WTC11 (cell line): Measurements from ENCODE around the gene HSPBAP1. TPM values are rescaled to one million over a fixed set of nuclear protein-coding genes. Genes with fewer than 3 reads are reported as not detected.

Experiments
- ATAC-seq: fragments of 200-7000 bp; cut with Tn5 transposase; 2 replicates; pipeline ENCODE4 v1.10.0; 2021; ENCODE audit warnings: mild to moderate bottlenecking, moderate library complexity
- CTCF ChIA-PET: fragments of 300-600 bp; sonication (Branson Sonifier 250); formaldehyde crosslinking; loops from one replicate; lab custom pipeline; 2021; ENCODE audit warnings: antibody characterized with exemption; lab: Charles Lee
- POLR2A ChIA-PET: fragments of 350-600 bp; sonication (Branson Sonifier 250); formaldehyde crosslinking; loops from one replicate; lab custom pipeline; 2021; ENCODE audit warnings: antibody characterized with exemption; lab: Charles Lee
- DNase-seq: peaks from one replicate; pipeline ENCODE4 v3.0.0; 2021; ENCODE audit warnings: low spot score
- H3K27ac Mint-ChIP-seq: 2 replicates; pipeline ENCODE4 v1.8.0; 2021; ENCODE audit warnings: mixed read lengths
- H3K27me3 Mint-ChIP-seq: 2 replicates; pipeline ENCODE4 v1.8.0; 2021; ENCODE audit warnings: low read depth, mild to moderate bottlenecking, moderate library complexity, mixed read lengths
- H3K36me3 Mint-ChIP-seq: 2 replicates; pipeline ENCODE4 v1.8.0; 2021; ENCODE audit warnings: mixed read lengths
- H3K4me1 Mint-ChIP-seq: 2 replicates; pipeline ENCODE4 v1.8.0; 2022; ENCODE audit warnings: mixed read lengths
- H3K4me3 Mint-ChIP-seq: 2 replicates; pipeline ENCODE4 v1.8.0; 2021; ENCODE audit warnings: mild to moderate bottlenecking, moderate library complexity, mixed read lengths
- H3K9me3 Mint-ChIP-seq: 2 replicates; pipeline ENCODE4 v1.8.0; 2021; ENCODE audit warnings: mixed read lengths
- FOXP1 ChIP-seq: sonication (generic); formaldehyde crosslinking; IDR thresholded peaks from 2 replicates; pipeline ENCODE4 v1.8.0; 2022; ENCODE audit warnings: missing genetic modification reagents, mild to moderate bottlenecking, moderate library complexity, borderline replicate concordance
- NFATC4 ChIP-seq: fragments of 250-450 bp; sonication (Bioruptor Pico); IDR thresholded peaks from 2 replicates; pipeline ENCODE4 v1.9.0; 2021; ENCODE audit warnings: mild to moderate bottlenecking
- NR2C2 ChIP-seq: sonication (generic); formaldehyde crosslinking; IDR thresholded peaks from 2 replicates; pipeline ENCODE4 v1.8.0; 2022; ENCODE audit warnings: mild to moderate bottlenecking, missing genetic modification reagents
- SMAD4 ChIP-seq: sonication (generic); formaldehyde crosslinking; IDR thresholded peaks from 2 replicates; pipeline ENCODE4 v1.8.0; 2022; ENCODE audit warnings: mild to moderate bottlenecking, missing genetic modification reagents
- TP53 ChIP-seq: sonication (generic); formaldehyde crosslinking; IDR thresholded peaks from 2 replicates; pipeline ENCODE4 v1.8.1; 2023; ENCODE audit warnings: mild to moderate bottlenecking, missing genetic modification reagents
- ZNF121 ChIP-seq: sonication (generic); formaldehyde crosslinking; IDR thresholded peaks from 2 replicates; pipeline ENCODE4 v1.8.0; 2023; ENCODE audit warnings: missing genetic modification reagents
- total RNA-seq: library from RNA; stranded (reverse); gene quantifications from 3 replicates; pipeline ENCODE4 v1.2.3, GENCODE V29; 2021
- TF ChIP-seq, protein P1 (sequence below): fragments of 250-450 bp; sonication (Bioruptor Pico); IDR thresholded peaks from 2 replicates; pipeline ENCODE4 v1.9.0; 2021; ENCODE audit warnings: mild to moderate bottlenecking, borderline replicate concordance
- TF ChIP-seq, protein P2 (sequence below): sonication (generic); formaldehyde crosslinking; IDR thresholded peaks from 2 replicates; pipeline ENCODE4 v1.8.0; 2022; ENCODE audit warnings: mild to moderate bottlenecking, missing genetic modification reagents
- TF ChIP-seq, protein P3 (sequence below): fragments of 250-450 bp; sonication (Bioruptor Pico); IDR thresholded peaks from 2 replicates; pipeline ENCODE4 v1.8.0; 2021; ENCODE audit warnings: mild to moderate bottlenecking
- TF ChIP-seq, protein P4 (sequence below): sonication (generic); formaldehyde crosslinking; IDR thresholded peaks from 2 replicates; pipeline ENCODE4 v1.8.0; 2023; ENCODE audit warnings: missing genetic modification reagents, mild to moderate bottlenecking, borderline replicate concordance
- TF ChIP-seq, protein P5 (sequence below): fragments of 250-450 bp; sonication (Bioruptor Pico); IDR thresholded peaks from 2 replicates; pipeline ENCODE4 v1.9.0; 2021; ENCODE audit warnings: moderate library complexity, mild to moderate bottlenecking, inconsistent platforms, borderline replicate concordance
- TF ChIP-seq, protein P6 (sequence below): fragments of 250-450 bp; sonication (Bioruptor Pico); IDR thresholded peaks from 2 replicates; pipeline ENCODE4 v1.9.0; 2021; ENCODE audit warnings: mild to moderate bottlenecking

HSPBAP1 gene
- total RNA-seq, 1 experiment from 2014 or later: 9.1 TPM

DNA sequence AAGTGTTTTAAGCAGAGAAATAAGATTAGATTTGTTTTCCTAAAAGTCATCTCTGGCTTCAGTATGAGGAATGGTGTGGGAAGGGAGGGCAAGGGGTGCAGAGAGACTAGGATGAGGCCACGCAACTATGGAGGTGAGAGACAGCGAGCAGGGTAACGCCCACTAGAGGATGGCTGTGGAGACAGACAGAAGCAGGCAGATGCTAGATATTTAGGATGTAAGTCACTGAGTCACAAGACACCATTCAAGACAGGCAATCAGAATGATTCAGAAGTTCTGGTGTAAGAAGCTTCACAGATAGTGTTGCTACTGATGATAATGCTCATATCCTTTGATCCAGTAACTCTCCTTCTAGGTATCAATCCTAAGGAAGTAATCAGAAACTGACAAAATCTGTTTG lies 19.1 kb downstream of the HSPBAP1 start (continued):
- TF ChIP-seq, protein P1, sequence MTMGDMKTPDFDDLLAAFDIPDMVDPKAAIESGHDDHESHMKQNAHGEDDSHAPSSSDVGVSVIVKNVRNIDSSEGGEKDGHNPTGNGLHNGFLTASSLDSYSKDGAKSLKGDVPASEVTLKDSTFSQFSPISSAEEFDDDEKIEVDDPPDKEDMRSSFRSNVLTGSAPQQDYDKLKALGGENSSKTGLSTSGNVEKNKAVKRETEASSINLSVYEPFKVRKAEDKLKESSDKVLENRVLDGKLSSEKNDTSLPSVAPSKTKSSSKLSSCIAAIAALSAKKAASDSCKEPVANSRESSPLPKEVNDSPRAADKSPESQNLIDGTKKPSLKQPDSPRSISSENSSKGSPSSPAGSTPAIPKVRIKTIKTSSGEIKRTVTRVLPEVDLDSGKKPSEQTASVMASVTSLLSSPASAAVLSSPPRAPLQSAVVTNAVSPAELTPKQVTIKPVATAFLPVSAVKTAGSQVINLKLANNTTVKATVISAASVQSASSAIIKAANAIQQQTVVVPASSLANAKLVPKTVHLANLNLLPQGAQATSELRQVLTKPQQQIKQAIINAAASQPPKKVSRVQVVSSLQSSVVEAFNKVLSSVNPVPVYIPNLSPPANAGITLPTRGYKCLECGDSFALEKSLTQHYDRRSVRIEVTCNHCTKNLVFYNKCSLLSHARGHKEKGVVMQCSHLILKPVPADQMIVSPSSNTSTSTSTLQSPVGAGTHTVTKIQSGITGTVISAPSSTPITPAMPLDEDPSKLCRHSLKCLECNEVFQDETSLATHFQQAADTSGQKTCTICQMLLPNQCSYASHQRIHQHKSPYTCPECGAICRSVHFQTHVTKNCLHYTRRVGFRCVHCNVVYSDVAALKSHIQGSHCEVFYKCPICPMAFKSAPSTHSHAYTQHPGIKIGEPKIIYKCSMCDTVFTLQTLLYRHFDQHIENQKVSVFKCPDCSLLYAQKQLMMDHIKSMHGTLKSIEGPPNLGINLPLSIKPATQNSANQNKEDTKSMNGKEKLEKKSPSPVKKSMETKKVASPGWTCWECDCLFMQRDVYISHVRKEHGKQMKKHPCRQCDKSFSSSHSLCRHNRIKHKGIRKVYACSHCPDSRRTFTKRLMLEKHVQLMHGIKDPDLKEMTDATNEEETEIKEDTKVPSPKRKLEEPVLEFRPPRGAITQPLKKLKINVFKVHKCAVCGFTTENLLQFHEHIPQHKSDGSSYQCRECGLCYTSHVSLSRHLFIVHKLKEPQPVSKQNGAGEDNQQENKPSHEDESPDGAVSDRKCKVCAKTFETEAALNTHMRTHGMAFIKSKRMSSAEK (CRISPR knock-in tag): no peak
- TF ChIP-seq SMAD4 (CRISPR knock-in tag) (no peak), NFATC4 (no peak), FOXP1 (CRISPR knock-in tag) (no peak), ZNF121 (CRISPR knock-in tag) (no peak)
- TF ChIP-seq, protein P2, sequence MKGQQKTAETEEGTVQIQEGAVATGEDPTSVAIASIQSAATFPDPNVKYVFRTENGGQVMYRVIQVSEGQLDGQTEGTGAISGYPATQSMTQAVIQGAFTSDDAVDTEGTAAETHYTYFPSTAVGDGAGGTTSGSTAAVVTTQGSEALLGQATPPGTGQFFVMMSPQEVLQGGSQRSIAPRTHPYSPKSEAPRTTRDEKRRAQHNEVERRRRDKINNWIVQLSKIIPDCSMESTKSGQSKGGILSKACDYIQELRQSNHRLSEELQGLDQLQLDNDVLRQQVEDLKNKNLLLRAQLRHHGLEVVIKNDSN (CRISPR knock-in tag): no peak
- TF ChIP-seq, protein P3, sequence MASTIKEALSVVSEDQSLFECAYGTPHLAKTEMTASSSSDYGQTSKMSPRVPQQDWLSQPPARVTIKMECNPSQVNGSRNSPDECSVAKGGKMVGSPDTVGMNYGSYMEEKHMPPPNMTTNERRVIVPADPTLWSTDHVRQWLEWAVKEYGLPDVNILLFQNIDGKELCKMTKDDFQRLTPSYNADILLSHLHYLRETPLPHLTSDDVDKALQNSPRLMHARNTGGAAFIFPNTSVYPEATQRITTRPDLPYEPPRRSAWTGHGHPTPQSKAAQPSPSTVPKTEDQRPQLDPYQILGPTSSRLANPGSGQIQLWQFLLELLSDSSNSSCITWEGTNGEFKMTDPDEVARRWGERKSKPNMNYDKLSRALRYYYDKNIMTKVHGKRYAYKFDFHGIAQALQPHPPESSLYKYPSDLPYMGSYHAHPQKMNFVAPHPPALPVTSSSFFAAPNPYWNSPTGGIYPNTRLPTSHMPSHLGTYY: no peak
- TF ChIP-seq, protein P4, sequence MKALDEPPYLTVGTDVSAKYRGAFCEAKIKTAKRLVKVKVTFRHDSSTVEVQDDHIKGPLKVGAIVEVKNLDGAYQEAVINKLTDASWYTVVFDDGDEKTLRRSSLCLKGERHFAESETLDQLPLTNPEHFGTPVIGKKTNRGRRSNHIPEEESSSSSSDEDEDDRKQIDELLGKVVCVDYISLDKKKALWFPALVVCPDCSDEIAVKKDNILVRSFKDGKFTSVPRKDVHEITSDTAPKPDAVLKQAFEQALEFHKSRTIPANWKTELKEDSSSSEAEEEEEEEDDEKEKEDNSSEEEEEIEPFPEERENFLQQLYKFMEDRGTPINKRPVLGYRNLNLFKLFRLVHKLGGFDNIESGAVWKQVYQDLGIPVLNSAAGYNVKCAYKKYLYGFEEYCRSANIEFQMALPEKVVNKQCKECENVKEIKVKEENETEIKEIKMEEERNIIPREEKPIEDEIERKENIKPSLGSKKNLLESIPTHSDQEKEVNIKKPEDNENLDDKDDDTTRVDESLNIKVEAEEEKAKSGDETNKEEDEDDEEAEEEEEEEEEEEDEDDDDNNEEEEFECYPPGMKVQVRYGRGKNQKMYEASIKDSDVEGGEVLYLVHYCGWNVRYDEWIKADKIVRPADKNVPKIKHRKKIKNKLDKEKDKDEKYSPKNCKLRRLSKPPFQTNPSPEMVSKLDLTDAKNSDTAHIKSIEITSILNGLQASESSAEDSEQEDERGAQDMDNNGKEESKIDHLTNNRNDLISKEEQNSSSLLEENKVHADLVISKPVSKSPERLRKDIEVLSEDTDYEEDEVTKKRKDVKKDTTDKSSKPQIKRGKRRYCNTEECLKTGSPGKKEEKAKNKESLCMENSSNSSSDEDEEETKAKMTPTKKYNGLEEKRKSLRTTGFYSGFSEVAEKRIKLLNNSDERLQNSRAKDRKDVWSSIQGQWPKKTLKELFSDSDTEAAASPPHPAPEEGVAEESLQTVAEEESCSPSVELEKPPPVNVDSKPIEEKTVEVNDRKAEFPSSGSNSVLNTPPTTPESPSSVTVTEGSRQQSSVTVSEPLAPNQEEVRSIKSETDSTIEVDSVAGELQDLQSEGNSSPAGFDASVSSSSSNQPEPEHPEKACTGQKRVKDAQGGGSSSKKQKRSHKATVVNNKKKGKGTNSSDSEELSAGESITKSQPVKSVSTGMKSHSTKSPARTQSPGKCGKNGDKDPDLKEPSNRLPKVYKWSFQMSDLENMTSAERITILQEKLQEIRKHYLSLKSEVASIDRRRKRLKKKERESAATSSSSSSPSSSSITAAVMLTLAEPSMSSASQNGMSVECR (CRISPR knock-in tag): no peak
- TF ChIP-seq, protein P5, sequence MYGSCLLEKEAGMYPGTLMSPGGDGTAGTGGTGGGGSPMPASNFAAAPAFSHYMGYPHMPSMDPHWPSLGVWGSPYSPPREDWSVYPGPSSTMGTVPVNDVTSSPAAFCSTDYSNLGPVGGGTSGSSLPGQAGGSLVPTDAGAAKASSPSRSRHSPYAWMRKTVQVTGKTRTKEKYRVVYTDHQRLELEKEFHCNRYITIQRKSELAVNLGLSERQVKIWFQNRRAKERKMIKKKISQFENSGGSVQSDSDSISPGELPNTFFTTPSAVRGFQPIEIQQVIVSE (CRISPR knock-in tag): no peak

DNA sequence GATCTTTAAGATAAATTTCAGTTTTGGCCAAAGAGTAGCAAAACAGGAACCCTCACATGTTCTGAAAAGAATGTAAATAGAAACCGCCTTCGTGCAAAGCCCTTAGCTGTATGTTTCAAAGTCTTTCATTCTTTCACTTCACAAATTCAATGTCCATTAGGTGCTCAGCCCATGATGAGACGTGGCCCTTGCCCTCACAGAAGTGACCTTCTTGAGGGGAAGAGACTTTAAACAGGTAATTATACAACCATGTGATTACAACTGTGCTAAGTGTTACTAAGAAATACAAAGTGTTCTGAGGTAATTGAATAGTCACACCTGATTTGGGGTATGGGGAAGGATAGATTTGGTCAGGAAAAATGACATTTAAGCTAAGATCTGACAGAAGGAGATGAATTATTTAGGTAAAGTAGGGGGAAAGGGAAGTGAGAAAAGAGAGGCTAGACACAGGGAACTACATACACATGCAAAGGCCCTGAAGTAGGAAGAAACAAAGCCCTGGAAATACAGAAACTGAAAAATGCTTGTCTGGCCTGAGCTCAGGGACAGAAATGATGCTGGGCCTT lies 19.6 kb downstream of the HSPBAP1 start:
- CTCF ChIA-PET: interaction anchor here (1.3 to 2.4 kb wide), 3 partner anchors 13 to 25 kb away, joined by 3 to 12 read pairs (median 4); no protein-coding TSS in a partner anchor
- POLR2A ChIA-PET: interaction anchor here (0.6 kb wide), 1 partner anchor 77 kb away, joined by 3 read pairs; no protein-coding TSS in a partner anchor

More for the DNA sequence above, 19.6 kb downstream of the HSPBAP1 start:
- Mint-ChIP-seq H3K27me3 (no peaks in the 10 kb centered on the region), H3K4me1 (peaks cover 9% of the 10 kb centered on the region), H3K4me3 (no peak overlapping the region), H3K9me3 (no peaks in the 10 kb centered on the region), H3K27ac (no peak overlapping the region), H3K36me3 (no peaks in the 10 kb centered on the region)
- ATAC-seq (peak; percentile 22), DNase-seq (no peak)
- TF ChIP-seq, protein P6, sequence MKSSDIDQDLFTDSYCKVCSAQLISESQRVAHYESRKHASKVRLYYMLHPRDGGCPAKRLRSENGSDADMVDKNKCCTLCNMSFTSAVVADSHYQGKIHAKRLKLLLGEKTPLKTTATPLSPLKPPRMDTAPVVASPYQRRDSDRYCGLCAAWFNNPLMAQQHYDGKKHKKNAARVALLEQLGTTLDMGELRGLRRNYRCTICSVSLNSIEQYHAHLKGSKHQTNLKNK: no peak
- TF ChIP-seq NR2C2 (CRISPR knock-in tag) (no peak), TP53 (no peak)
